Mesenchymal stem cell (in vitro differentiated cells and primary cell): Measurements from ENCODE around the gene TMEM138.

ENCODE experiments used
- DNase-seq: peaks from one replicate; pipeline ENCODE4 v3.0.0-alpha.2; 2013
- H2AFZ ChIP-seq: one replicate; pipeline ENCODE4 v1.6.1; 2013; ENCODE audit warnings: low read depth, mild to moderate bottlenecking, control low read depth, inconsistent platforms, low read length, moderate library complexity
- H2AK5ac ChIP-seq: 2 replicates; pipeline ENCODE4 v1.6.1; 2013; ENCODE audit warnings: low read length, moderate library complexity, mild to moderate bottlenecking, inconsistent platforms; ENCODE audit not compliant: severe bottlenecking
- H2BK120ac ChIP-seq: one replicate; pipeline ENCODE4 v1.6.1; 2013; ENCODE audit warnings: low read depth, mild to moderate bottlenecking, inconsistent platforms, low read length, moderate library complexity
- H2BK12ac ChIP-seq, 2 experiments: one replicate each; pipeline ENCODE4 v1.6.1; 2013; ENCODE audit warnings: inconsistent platforms in 2 of 2, low read length in 2 of 2, mild to moderate bottlenecking in 2 of 2, moderate library complexity in 2 of 2, control low read depth in 1 of 2
- H2BK15ac ChIP-seq: one replicate; pipeline ENCODE4 v1.6.1; 2013; ENCODE audit warnings: mild to moderate bottlenecking, low read depth, inconsistent platforms; ENCODE audit not compliant: poor library complexity, severe bottlenecking
- H2BK5ac ChIP-seq: 2 replicates; pipeline ENCODE4 v1.6.1; 2013; ENCODE audit warnings: low read depth, mild to moderate bottlenecking, low read length, control low read depth, inconsistent platforms; ENCODE audit not compliant: poor library complexity, severe bottlenecking
- H3K14ac ChIP-seq, 2 experiments: one replicate each; pipeline ENCODE4 v1.6.1; 2013; ENCODE audit warnings: inconsistent platforms in 2 of 2, low read length in 2 of 2, control low read depth in 1 of 2, mild to moderate bottlenecking in 1 of 2, moderate library complexity in 1 of 2
- H3K18ac ChIP-seq, 2 experiments: one replicate each; pipeline ENCODE4 v1.6.1; 2013; ENCODE audit warnings: inconsistent platforms in 2 of 2, low read length in 2 of 2, control low read depth in 1 of 2, low read depth in 1 of 2, mild to moderate bottlenecking in 1 of 2
- H3K23ac ChIP-seq, 2 experiments: one replicate each; pipeline ENCODE4 v1.6.1; 2013; ENCODE audit warnings: inconsistent platforms in 2 of 2, low read length in 2 of 2, mild to moderate bottlenecking in 2 of 2, moderate library complexity in 2 of 2, control low read depth in 1 of 2
- H3K27ac ChIP-seq: 2 replicates; pipeline ENCODE4 v1.5.1; 2013; ENCODE audit warnings: mild to moderate bottlenecking, moderate library complexity, low read length, control low read depth, inconsistent platforms; ENCODE audit not compliant: poor library complexity, severe bottlenecking
- H3K27me3 ChIP-seq, 2 experiments: 2 replicates each; pipeline versions ENCODE4 v1.6.1 to v1.7.0; 2013; ENCODE audit warnings: low read length in 2 of 2, mild to moderate bottlenecking in 2 of 2, moderate library complexity in 2 of 2, control low read depth in 1 of 2, inconsistent platforms in 1 of 2; ENCODE audit not compliant: control insufficient read depth in 1 of 2, insufficient read depth in 1 of 2
- H3K36me3 ChIP-seq, 2 experiments: 2 replicates each; pipeline versions ENCODE4 v1.6.1 to v1.7.0; 2013; ENCODE audit warnings: low read length in 2 of 2, control low read depth in 1 of 2, inconsistent platforms in 1 of 2, low read depth in 1 of 2, mild to moderate bottlenecking in 1 of 2; ENCODE audit not compliant: insufficient read depth in 2 of 2, control insufficient read depth in 1 of 2
- H3K4ac ChIP-seq, 2 experiments: one replicate each; pipeline ENCODE4 v1.6.1; 2013; ENCODE audit warnings: inconsistent platforms in 2 of 2, low read length in 2 of 2, mild to moderate bottlenecking in 2 of 2, moderate library complexity in 2 of 2, control low read depth in 1 of 2, low read depth in 1 of 2
- H3K4me1 ChIP-seq: 2 replicates; pipeline ENCODE4 v1.6.1; 2013; ENCODE audit warnings: low read depth, low read length, control low read depth; ENCODE audit not compliant: control insufficient read depth, insufficient read depth
- H3K4me2 ChIP-seq: 2 replicates; pipeline ENCODE4 v1.6.1; 2013; ENCODE audit warnings: low read length, mild to moderate bottlenecking, inconsistent platforms; ENCODE audit not compliant: poor library complexity, severe bottlenecking
- H3K4me3 ChIP-seq, 2 experiments: 2 replicates each; pipeline versions ENCODE4 v1.5.1 to v1.7.0; 2013; ENCODE audit warnings: low read length in 2 of 2, mild to moderate bottlenecking in 2 of 2, control low read depth in 1 of 2, low read depth in 1 of 2; ENCODE audit not compliant: insufficient read depth in 1 of 2
- H3K79me1 ChIP-seq: replicated peaks from 2 replicates; pipeline ENCODE4 v1.6.1; 2013; ENCODE audit warnings: mild to moderate bottlenecking, control low read depth, low read length, inconsistent platforms; ENCODE audit not compliant: poor library complexity, severe bottlenecking
- H3K9ac ChIP-seq: 2 replicates; pipeline ENCODE4 v1.7.0; 2013; ENCODE audit warnings: mild to moderate bottlenecking, low read length, moderate library complexity
- H3K9me3 ChIP-seq: 2 replicates; pipeline ENCODE4 v1.7.0; 2013; ENCODE audit warnings: mild to moderate bottlenecking, low read length; ENCODE audit not compliant: control insufficient read depth
- H4K8ac ChIP-seq: one replicate; pipeline ENCODE4 v1.6.1; 2013; ENCODE audit warnings: inconsistent platforms, mild to moderate bottlenecking, low read length, moderate library complexity
- H4K91ac ChIP-seq: one replicate; pipeline ENCODE4 v1.6.1; 2013; ENCODE audit warnings: mild to moderate bottlenecking, low read length, inconsistent platforms
- WGBS: methylation state at CpG from one replicate; pipeline ENCODE4 v1.1.7; 2013; ENCODE audit warnings: mixed read lengths; 5-methylcytosine and 5-hydroxymethylcytosine counted together

TMEM138 gene

GRCh38 chr11:61367406-61367805 is 5.2 kb downstream of the TMEM138 start:
- Histone ChIP-seq H3K27ac (no peak overlapping the region), H3K23ac (no peak overlapping the region), H3K4me3 (no peak overlapping the region), H3K9ac (no peak overlapping the region), H2AFZ (no peak overlapping the region), H2BK15ac (no peak overlapping the region), H3K4ac (no peak overlapping the region), H3K36me3 (peaks cover 46 to 67% of the 10 kb centered on the region in 2 experiments), H3K4me2 (no peak overlapping the region), H2BK5ac (no peak overlapping the region), H3K18ac (no peak overlapping the region), H2AK5ac (no peak overlapping the region), H3K9me3 (no peaks in the 10 kb centered on the region), H3K27me3 (no peaks in the 10 kb centered on the region), H4K8ac (no peak overlapping the region), H2BK12ac (no peak overlapping the region), H3K79me1 (peaks cover 20% of the 10 kb centered on the region), H3K4me1 (peaks cover 4% of the 10 kb centered on the region), H2BK120ac (no peak overlapping the region), H3K14ac (no peak overlapping the region), H4K91ac (no peak overlapping the region)
- DNase-seq, result no peak
- WGBS, result 98% methylated on average over 2 of the region's 6 CpGs

DNA sequence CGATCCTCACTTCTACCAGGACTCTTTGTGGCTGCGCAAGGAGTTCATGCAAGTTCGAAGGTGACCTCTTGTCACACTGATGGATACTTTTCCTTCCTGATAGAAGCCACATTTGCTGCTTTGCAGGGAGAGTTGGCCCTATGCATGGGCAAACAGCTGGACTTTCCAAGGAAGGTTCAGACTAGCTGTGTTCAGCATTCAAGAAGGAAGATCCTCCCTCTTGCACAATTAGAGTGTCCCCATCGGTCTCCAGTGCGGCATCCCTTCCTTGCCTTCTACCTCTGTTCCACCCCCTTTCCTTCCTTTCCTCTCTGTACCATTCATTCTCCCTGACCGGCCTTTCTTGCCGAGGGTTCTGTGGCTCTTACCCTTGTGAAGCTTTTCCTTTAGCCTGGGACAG is 6.5 kb downstream of the TMEM138 start:
- Histone ChIP-seq H4K8ac (no peak overlapping the region), H3K9ac (peak overlapping the region; percentile 47), H3K9me3 (no peaks in the 10 kb centered on the region), H2AK5ac (no peak overlapping the region), H3K4me1 (peaks cover 4% of the 10 kb centered on the region), H3K27ac (no peak overlapping the region), H2BK120ac (no peak overlapping the region), H3K79me1 (peaks cover 22% of the 10 kb centered on the region), H4K91ac (no peak overlapping the region), H3K27me3 (no peaks in the 10 kb centered on the region), H3K4me2 (no peak overlapping the region), H2AFZ (no peak overlapping the region), H2BK5ac (no peak overlapping the region), H3K14ac (no peak overlapping the region), H3K4me3 (peak overlapping the region in 1 of 2 experiments; percentile 24), H3K23ac (no peak overlapping the region), H3K18ac (no peak overlapping the region), H2BK15ac (no peak overlapping the region), H3K4ac (no peak overlapping the region), H2BK12ac (no peak overlapping the region), H3K36me3 (peaks cover 46 to 70% of the 10 kb centered on the region in 2 experiments)
- WGBS, result 96% methylated on average over 7 of the region's 7 CpGs
- DNase-seq, result no peak

DNA sequence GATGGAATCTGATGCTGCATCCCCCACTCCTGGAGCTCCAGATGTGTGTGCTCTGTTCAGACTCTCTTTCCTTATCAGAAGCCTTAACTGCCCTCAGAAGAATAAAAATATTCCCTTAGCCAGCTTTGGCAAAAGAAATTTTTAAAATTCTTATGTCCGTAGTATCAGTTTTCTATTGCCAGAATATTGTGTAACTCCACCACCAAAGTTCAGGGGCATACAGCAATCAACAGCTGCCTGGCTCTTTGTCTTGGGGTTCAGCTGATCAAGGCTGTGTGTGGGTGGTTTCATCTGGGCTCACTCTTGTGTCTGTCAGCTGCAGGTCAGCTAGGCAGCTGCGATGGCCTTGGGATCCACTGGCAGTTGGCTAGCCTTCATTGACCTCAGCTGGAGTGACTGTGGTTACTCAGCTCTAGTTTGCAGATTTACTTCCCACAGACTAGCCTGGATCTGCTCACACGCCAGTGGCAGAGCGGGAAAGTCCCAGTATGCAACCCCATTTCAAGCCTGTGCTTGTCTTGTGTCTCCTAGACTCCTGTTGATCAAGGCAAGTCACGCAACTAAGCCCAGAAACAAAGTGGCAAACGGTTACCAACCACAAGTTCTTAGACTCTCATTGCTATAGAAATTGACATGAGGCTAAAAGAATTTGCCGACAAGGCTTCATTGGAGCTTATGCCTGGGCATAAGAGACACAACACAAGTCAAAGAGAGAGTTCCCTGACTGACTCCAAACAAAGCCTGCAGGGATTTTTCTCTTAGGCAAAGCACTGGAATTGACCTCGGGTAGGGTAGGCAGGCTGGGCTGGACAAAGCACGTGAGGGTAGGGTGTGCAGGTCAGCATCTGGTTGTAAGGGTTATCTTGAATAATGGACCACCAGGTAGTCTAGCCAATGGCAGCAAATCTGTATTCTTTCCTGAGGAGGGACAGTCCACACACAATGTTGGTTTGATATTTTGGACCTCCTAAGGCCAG is 7.5 kb downstream of the TMEM138 start:
- Histone ChIP-seq H3K14ac (no peak overlapping the region), H3K9ac (peak overlapping the region; percentile 57), H3K4me2 (no peak overlapping the region), H2BK15ac (no peak overlapping the region), H3K27ac (peak overlapping the region; percentile 4), H4K8ac (no peak overlapping the region), H2BK12ac (no peak overlapping the region), H4K91ac (no peak overlapping the region), H3K4me3 (peak overlapping the region in 1 of 2 experiments; percentile 24), H3K79me1 (peaks cover 15% of the 10 kb centered on the region), H3K9me3 (no peaks in the 10 kb centered on the region), H3K23ac (no peak overlapping the region), H3K27me3 (no peaks in the 10 kb centered on the region), H2BK120ac (no peak overlapping the region), H3K18ac (no peak overlapping the region), H2BK5ac (no peak overlapping the region), H3K4ac (no peak overlapping the region), H2AFZ (no peak overlapping the region), H3K4me1 (peaks cover 4% of the 10 kb centered on the region), H3K36me3 (peaks cover 42 to 66% of the 10 kb centered on the region in 2 experiments), H2AK5ac (no peak overlapping the region)
- WGBS, result 98% methylated on average over 9 of the region's 9 CpGs
- peak; percentile 63 for DNase-seq

- Histone ChIP-seq H3K27me3 (no peaks in the 10 kb centered on the region), H2BK15ac (no peak overlapping the region), H2BK12ac (no peak overlapping the region), H2BK120ac (no peak overlapping the region), H3K9ac (peak overlapping the region; percentile 57), H2AFZ (no peak overlapping the region), H3K18ac (no peak overlapping the region), H3K79me1 (peaks cover 15% of the 10 kb centered on the region), H3K27ac (no peak overlapping the region), H3K4ac (no peak overlapping the region), H3K9me3 (peaks cover 3% of the 10 kb centered on the region), H4K8ac (no peak overlapping the region), H3K36me3 (peaks cover 40 to 67% of the 10 kb centered on the region in 2 experiments), H2BK5ac (no peak overlapping the region), H3K4me3 (peak overlapping the region in 1 of 2 experiments; percentile 14), H3K4me2 (no peak overlapping the region), H4K91ac (no peak overlapping the region), H2AK5ac (no peak overlapping the region), H3K4me1 (peaks cover 4% of the 10 kb centered on the region), H3K14ac (no peak overlapping the region), H3K23ac (no peak overlapping the region)
- 99% methylated on average over 7 of the region's 8 CpGs for WGBS
- DNase-seq, result no peak
These were observed 8.3 kb downstream of the TMEM138 start for GRCh38 chr11:61370349-61371005.
